C4-2B (cell line): ENCODE data around the gene CCSER2.

ENCODE experiments used
- H3K27ac ChIP-seq: fragments of 450-650 bp; 2 replicates; pipeline ENCODE4 v1.5.1; 2017
- ZFX ChIP-seq: fragments of 450-650 bp; IDR thresholded peaks from 2 replicates; pipeline ENCODE4 v1.6.1; 2017
- TF ChIP-seq, protein P1 (sequence below): fragments of 450-650 bp; conservative IDR thresholded peaks from 2 replicates; pipeline ENCODE4 v1.5.1; 2017; ENCODE audit warnings: mild to moderate bottlenecking

Gene CCSER2

DNA sequence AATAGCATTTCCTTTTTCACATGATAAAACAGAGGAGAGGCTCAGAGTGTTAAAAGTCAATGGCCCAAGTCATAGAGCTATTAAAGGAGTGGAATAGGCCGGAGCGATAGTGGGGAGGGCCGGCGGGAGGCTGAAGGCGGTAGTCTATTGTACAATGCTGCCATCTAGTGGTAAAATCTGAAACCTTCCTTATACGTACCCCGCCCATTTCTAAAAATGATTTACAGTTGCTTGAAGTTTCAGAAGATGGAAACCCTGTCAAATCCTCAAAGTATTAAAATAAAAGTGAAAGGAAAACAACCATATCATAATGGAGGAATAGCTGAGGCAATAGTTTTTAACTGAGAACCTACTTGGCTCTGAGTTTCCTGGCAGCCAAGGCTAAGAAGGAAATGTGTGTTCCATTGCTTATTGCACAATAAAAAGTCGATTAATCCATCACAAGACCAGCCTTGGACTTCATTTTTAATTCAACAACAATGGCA, 209.1 kb downstream of the CCSER2 start:
- no peak for TF ChIP-seq ZFX
- TF ChIP-seq, protein P1, sequence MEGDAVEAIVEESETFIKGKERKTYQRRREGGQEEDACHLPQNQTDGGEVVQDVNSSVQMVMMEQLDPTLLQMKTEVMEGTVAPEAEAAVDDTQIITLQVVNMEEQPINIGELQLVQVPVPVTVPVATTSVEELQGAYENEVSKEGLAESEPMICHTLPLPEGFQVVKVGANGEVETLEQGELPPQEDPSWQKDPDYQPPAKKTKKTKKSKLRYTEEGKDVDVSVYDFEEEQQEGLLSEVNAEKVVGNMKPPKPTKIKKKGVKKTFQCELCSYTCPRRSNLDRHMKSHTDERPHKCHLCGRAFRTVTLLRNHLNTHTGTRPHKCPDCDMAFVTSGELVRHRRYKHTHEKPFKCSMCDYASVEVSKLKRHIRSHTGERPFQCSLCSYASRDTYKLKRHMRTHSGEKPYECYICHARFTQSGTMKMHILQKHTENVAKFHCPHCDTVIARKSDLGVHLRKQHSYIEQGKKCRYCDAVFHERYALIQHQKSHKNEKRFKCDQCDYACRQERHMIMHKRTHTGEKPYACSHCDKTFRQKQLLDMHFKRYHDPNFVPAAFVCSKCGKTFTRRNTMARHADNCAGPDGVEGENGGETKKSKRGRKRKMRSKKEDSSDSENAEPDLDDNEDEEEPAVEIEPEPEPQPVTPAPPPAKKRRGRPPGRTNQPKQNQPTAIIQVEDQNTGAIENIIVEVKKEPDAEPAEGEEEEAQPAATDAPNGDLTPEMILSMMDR: peak; percentile 72

DNA sequence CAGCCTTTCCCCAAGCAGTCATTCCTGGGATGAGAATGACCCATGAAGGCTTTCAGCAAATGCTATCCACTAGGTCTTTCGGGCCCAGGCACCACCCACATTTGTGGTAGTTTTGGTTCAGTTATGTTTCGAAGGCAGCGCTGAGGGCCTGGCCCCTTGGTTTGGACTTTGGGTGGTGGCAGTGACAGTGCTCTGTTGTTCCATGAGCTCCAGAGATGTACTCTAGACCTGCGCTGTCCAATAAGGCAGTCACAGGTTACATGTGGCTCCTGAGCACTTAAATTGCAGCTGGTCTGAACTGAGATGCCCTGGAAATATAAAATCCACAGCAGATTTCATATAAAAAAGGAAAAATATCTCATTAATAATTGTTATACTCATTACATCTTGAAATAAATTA, 209.6 kb downstream of the CCSER2 start:
- no peak for TF ChIP-seq ZFX
- TF ChIP-seq, protein P1: no peak
- no peak overlapping the region for H3K27ac ChIP-seq

More for the DNA sequence above, 209.1 kb downstream of the CCSER2 start:
- H3K27ac ChIP-seq: no peak overlapping the region

DNA sequence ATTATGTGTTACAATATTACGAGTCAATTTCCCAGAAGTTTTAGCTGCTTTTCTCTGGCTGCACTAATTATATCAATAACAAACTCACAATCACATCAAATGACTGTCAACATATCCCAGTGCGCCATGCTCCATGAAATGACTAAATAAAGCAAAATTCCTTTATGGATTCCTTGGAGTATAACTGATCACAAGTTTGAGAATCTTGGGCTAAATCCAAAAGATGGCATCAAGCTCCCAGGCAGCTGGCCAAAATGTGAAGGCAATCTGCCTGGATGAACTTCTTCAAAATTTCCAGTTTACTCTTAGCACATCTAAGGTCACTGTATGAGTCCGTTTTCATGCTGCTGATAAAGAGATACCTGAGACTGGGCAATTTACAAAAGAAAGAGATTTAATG, 210.8 kb downstream of the CCSER2 start:
- H3K27ac ChIP-seq: no peak overlapping the region
- TF ChIP-seq ZFX: no peak
- TF ChIP-seq, protein P1: no peak

DNA sequence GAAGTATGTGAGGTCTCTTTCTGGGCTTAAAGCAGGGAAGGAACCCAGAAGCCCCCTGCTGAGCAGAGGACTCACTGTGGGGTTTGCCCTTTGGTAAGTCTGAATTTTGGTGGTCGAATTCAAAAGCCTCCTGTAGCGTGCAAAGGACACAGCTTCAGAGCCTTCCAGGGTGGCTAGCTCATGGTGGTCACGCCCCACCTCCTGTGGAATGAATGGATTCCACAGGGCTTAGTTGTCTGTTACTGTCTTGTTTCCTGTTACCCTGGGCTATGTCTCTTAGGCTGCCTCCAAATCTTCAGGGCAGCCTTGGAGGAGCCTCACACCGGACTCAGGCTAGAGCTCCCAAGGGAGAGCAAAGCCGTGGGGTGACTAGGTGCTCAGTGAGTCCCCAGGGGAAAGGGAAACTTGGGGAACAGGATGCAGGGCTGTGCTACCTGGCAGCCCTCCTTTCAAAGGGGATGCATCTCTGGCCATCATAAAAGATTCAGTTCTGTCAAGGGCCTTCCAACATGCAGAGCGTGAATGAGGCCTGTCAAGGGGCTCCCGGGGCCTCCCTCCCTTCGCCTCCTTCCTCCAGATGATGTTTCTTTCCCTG, 211.7 kb downstream of the CCSER2 start:
- TF ChIP-seq, protein P1: no peak
- TF ChIP-seq ZFX: no peak
- H3K27ac ChIP-seq: no peak overlapping the region

DNA sequence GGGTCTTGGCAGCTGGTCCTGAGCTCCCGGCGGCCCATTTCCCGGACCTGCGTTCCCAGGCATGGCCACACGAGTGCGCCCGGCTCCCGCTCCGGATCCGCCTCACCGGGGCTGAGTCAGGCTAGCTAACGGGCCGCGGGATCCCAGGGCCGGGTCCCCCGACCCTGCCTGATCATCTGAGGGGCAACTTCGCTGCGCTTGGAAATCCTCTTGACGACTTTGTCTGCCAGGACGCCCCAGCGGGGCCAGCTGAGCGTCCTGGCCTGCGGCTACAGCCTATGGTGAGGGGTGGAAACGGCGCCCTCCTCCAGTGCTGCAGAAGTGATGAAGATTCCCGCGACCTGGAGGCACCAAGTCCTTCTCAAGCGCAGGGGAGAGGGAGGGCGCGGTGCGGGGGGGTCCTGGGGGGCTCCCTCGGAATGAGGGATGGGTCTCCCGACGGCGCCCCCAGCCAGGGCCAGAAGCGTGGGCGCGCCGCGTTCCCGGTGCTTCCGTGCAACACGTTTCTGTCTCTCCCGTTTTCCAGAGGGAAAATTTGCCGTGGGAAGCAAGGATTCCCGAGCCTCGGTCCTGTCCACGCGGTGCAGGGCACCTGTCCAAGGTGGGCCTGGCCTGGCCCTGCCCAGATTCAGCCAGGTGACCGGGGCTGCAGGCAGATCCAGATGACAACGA, 212.4 kb downstream of the CCSER2 start:
- no peak for TF ChIP-seq ZFX
- TF ChIP-seq, protein P1: peak; percentile 79
- no peak overlapping the region for H3K27ac ChIP-seq

DNA sequence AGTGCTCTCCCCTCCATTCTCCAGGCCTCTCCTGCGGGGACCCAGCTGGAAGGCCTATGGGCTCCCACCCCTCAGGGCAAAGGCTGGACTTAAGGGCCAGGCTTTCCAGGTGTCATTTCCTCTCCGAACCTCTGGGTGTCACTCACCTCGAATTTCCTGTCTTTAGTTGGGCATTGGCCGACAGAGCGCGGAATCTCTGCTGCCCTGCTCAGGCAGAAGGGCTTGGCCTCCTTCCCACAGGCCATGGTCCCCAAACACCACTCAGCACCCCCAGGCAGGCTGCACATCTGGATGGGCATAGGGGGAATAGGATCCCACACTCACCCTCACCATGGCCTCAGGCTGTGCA, 212.9 kb downstream of the CCSER2 start:
- TF ChIP-seq ZFX: no peak
- TF ChIP-seq, protein P1: no peak
- no peak overlapping the region for H3K27ac ChIP-seq

DNA sequence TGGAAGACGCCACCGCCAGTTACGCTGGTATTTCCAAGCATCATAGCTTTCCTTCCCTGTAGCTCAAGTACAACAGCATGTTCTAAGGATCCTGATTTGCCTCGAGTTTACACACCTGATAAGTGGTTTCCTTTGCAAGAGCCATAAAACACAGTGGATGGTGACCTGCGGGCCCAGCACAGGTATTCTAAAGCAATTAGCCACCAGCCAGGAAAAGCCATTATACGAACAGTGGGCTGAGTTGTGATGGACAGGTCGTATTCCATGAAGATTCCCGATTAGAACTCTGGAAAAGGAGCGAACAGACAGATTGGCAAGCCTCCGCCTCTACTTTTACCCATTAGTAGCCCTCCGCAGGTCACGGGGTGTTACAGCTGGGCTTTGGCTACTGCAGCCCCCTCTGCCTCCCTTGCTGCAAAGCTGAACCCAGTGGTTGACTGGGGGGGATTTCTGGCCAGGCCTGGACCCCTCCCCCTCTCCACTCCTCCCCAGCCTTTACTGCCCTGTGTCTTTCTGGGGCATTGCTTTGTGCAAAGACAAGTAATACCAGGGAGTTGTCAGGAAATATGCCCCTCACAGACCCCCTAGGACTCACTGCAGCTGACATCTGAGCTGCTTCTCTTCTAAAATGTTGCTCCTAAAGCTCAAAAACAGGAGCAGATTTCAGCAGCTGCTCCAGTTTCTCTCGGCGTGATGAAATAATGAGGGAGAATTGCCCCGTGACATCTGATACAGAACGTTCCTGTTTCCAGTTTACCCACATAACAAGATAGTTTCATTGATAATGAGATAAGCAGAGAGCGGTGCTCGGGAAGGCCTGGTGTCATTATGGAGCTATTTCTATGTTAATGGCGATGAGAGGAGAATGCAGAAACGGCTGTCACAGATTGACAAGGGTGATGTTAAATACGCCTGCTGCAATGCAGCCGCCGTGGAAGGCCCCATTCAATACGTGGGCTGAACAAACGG, 214.4 kb downstream of the CCSER2 start:
- TF ChIP-seq, protein P1: no peak
- no peak for TF ChIP-seq ZFX
- peak overlapping the region; percentile 31; the same call in 1 of the 2 replicates for H3K27ac ChIP-seq
